Measurements from ENCODE around the gene COL1A2. TPM values are rescaled to one million over a fixed set of nuclear protein-coding genes. Genes with fewer than 3 reads are reported as not detected.

The COL1A2 gene
- total and polyA plus RNA-seq, 2 experiments from 2014 or later = 76.6 to 122 TPM

DNA sequence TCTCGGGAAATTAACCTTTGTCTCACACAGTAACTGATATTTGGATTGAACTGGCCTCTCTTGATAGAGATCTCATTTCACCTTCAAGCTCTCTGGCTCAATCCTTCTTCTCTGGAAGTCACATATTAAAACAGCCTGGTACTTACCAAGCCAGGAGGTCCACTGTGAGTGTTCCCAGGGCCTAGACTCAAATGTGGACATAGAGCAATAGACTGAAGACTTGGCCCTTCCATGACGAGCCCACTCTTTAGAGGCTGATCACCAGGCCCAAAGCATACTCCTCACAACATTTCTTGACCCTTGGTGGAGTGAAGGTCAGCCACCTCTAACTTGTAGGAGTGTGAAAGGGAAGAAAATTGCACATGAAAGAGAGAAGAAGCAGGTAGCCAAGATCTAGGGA lies 38.5 kb downstream of the COL1A2 start:
- DNase-seq (ENCODE audit: low read depth in 1 of 2, low spot score in 1 of 2) = peak in 1 of 2 donors; percentile 12
- Histone ChIP-seq H3K27me3 (no peaks in the 10 kb centered on the region), H3K9me3 (ENCODE audit: low read depth) (no peaks in the 10 kb centered on the region), H3K36me3 (no peaks in the 10 kb centered on the region), H3K4me1 (ENCODE audit: low read depth) (no peaks in the 10 kb centered on the region), H3K27ac (no peak overlapping the region), H3K4me3 (no peak overlapping the region)
- TF ChIP-seq, protein P1, sequence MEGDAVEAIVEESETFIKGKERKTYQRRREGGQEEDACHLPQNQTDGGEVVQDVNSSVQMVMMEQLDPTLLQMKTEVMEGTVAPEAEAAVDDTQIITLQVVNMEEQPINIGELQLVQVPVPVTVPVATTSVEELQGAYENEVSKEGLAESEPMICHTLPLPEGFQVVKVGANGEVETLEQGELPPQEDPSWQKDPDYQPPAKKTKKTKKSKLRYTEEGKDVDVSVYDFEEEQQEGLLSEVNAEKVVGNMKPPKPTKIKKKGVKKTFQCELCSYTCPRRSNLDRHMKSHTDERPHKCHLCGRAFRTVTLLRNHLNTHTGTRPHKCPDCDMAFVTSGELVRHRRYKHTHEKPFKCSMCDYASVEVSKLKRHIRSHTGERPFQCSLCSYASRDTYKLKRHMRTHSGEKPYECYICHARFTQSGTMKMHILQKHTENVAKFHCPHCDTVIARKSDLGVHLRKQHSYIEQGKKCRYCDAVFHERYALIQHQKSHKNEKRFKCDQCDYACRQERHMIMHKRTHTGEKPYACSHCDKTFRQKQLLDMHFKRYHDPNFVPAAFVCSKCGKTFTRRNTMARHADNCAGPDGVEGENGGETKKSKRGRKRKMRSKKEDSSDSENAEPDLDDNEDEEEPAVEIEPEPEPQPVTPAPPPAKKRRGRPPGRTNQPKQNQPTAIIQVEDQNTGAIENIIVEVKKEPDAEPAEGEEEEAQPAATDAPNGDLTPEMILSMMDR (IDR thresholded peaks at IDR 0.05; ENCODE audit: low read depth, low read length) = no peak

DNA sequence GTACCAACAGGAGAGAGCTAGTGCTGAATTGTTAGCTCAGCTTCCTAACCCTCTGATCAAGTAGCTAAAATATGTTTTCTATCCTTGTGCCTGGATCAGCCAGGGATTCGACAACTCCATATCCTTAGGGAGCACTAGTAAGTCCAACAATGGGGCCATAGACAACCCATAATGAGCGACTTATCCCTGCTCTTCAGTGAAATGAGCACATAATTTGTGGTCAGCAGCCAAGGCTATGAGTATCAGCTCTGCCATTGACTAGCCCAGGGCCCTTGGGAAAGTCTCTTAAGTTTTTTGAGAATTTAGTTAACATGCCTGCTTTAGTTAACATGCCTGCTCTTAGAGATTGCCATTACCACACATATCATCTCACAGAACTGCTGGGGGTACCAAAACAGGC lies 39.3 kb downstream of the COL1A2 start:
- TF ChIP-seq, protein P1 (IDR thresholded peaks at IDR 0.05; ENCODE audit: low read depth, low read length) = no peak
- Histone ChIP-seq H3K36me3 (no peaks in the 10 kb centered on the region), H3K27ac (no peak overlapping the region), H3K4me3 (no peak overlapping the region), H3K9me3 (ENCODE audit: low read depth) (no peaks in the 10 kb centered on the region), H3K27me3 (no peaks in the 10 kb centered on the region), H3K4me1 (ENCODE audit: low read depth) (no peaks in the 10 kb centered on the region)
- peak in 1 of 2 donors; percentile 44 for DNase-seq (ENCODE audit: low read depth in 1 of 2, low spot score in 1 of 2)

DNA sequence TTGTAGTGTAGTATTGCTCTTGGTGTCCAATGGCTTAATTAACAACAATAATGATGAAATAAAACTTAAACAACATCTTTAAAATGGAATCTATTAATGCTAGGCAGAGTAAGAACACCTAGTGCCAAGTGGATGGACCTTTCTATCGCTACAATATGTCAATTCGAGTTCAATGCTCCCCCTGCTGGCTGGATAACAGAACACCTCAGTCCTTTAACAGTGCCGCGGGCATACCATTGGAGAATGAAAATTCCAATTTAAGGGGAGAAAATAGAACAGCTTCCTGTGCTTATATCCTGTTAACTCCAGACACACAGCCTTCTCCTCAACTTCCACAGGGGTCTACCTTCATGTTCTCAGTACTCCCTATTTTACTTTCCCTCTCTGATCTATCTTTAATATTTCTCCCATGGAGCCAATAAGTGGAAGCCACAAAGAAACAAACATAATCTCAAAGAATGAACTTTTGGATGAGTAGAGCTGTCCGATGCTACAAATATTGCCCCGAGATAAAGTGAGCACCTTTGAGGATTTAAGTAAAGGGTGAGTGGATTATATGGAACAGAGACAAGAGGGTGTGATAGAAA lies 41.4 kb downstream of the COL1A2 start:
- Histone ChIP-seq H3K9me3 (ENCODE audit: low read depth) (no peaks in the 10 kb centered on the region), H3K27ac (no peak overlapping the region), H3K36me3 (no peaks in the 10 kb centered on the region), H3K4me3 (no peak overlapping the region), H3K27me3 (no peaks in the 10 kb centered on the region), H3K4me1 (ENCODE audit: low read depth) (no peaks in the 10 kb centered on the region)
- TF ChIP-seq, protein P1 (IDR thresholded peaks at IDR 0.05; ENCODE audit: low read depth, low read length) = peak; percentile 81
- DNase-seq (ENCODE audit: low read depth in 1 of 2, low spot score in 1 of 2) = peak; percentile 85 to 87

DNA sequence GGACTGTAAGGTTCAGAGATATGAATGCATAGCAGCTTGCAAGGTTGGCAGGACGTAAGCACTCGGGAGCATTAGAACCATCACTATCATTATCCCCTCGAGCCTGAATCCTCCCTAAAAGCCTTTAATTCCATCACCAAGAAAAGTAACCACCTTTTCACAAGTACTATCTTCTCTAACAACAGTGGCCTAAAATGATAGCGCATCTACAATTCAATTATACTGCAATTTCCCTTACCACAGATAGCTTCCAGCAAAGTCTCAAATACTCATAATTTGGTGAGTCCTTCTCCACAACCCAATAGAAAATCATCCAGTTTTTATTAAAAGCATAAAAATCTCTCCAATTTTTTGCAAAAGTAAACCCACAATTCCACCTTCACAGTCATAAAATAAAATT lies 42.0 kb downstream of the COL1A2 start:
- H3K4me1 ChIP-seq (ENCODE audit: low read depth) = no peaks in the 10 kb centered on the region
- no peaks in the 10 kb centered on the region for H3K36me3 ChIP-seq
- TF ChIP-seq, protein P1 (IDR thresholded peaks at IDR 0.05; ENCODE audit: low read depth, low read length) = no peak
- no peak for DNase-seq (ENCODE audit: low read depth in 1 of 2, low spot score in 1 of 2)
- no peaks in the 10 kb centered on the region for H3K27me3 ChIP-seq
- no peak overlapping the region for H3K4me3 ChIP-seq
- H3K9me3 ChIP-seq (ENCODE audit: low read depth) = no peaks in the 10 kb centered on the region
- H3K27ac ChIP-seq = no peak overlapping the region

DNA sequence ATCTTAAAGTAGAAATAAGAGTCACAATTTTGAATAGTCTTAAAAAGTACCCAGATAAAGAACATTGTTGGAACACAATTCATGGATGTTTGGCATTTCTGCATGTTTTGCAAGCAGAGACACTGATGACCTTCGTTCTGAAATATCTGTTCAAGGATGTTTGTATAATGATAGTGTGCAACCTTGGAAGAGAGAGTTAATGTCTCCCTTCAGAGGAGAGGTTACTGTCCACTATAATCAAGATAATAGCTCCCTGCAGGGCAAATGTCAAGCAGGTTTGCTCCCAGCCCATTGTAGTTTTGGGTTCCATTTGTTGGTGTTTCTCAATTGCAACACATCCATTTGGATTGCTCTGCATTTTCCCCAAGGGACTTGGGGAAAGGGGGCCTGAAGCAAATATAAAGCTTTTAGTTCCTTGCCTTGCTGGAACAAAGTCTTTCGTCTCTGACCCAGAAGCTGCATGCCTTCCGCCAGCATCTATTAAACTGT lies 45.2 kb downstream of the COL1A2 start:
- H3K27ac ChIP-seq = no peak overlapping the region
- no peak for DNase-seq (ENCODE audit: low read depth in 1 of 2, low spot score in 1 of 2)
- H3K27me3 ChIP-seq = no peaks in the 10 kb centered on the region
- H3K4me3 ChIP-seq = no peak overlapping the region
- TF ChIP-seq, protein P1 (IDR thresholded peaks at IDR 0.05; ENCODE audit: low read depth, low read length) = no peak
- peaks cover 5% of the 10 kb centered on the region for H3K4me1 ChIP-seq (ENCODE audit: low read depth)
- H3K36me3 ChIP-seq = no peaks in the 10 kb centered on the region
- no peaks in the 10 kb centered on the region for H3K9me3 ChIP-seq (ENCODE audit: low read depth)
